GM18870 (cell line): ENCODE results near the gene TTC28.
"Not testable (repeated sequence)": the region's sequence is repeated elsewhere in the genome, so short reads cannot be mapped to it uniquely, and the experiment has no call there.

ENCODE experiments used
- ATAC-seq: cut with Tn5 transposase; IDR thresholded peaks from one replicate; pipeline ENCODE4 v1.9.1; 2021; ENCODE audit warnings: moderate library complexity; ENCODE audit not compliant: unreplicated experiment

Gene TTC28

DNA sequence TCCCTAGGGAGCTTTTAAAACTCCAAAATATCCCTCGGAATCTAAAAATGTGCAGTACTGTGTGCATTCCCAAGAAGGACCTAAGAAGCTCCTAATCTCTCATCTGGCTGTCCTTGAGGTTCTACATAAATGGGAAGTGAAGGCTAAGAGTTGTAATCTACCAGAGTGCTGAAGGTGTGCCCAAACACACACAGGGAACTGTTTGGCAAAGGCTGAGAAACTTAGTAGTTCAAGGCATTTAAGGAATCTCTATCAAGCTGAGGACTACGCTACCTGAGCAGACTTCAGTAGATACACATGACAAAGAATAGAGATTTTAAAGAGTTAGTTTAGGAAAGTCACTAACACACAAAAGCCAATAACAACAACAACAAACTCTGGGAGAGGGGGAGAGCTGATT is 71.1 kb downstream of the TTC28 start:
- ATAC-seq: no peak

DNA sequence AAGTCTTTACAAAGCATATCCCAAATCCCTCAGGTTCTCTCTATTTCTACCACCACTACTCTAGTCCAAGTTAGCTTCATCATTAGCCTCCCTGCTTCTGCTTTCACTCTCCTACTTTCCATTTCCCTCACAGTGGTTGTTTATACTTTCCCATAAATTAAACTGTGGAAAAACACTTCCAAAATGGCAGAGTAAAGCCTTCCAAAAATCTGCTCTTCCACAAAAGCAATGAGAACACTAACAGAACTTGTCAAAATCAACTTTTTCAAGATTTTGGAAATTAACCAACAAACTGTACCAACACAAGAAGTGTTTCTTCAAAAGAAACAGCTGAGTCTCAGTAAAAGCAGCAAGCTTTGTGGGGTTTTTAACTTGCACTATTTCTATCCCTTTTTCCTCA is 71.8 kb downstream of the TTC28 start:
- no peak for ATAC-seq

DNA sequence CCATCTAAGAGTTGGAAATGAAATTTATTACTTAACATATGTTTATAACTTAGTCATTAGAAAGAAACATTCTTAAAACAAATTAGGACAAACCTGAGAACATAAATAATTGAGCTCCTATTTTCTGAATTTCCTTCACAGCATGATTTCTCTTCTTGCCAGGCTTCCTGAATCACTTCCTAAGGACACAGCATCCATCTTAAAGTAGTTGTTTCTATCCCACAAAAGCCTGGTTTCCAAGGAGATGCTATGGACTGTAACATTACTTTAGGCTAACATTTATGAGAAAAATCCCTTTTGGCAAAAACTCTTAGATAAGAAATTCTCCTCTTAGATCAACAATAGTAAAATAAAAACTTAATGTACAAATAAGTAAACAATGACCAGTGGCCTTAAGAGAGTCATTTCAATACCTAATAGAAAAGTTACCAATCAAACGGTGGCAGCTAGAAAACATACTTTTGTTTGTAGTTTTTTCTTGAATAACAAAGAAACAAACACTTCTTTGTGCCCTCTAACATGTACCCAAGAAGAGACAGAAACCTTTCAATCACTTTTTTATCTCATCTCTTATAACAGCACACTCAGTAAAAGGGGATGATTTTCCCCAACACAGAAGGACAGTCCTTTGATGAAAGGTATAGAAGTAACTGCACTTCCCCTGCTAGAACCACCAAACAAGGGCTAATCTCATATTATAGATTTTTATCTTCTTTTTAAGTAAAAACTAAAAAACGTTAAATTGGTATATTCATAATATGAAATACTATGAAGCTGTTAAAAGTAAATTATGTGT is 74.5 kb downstream of the TTC28 start:
- no peak for ATAC-seq

DNA sequence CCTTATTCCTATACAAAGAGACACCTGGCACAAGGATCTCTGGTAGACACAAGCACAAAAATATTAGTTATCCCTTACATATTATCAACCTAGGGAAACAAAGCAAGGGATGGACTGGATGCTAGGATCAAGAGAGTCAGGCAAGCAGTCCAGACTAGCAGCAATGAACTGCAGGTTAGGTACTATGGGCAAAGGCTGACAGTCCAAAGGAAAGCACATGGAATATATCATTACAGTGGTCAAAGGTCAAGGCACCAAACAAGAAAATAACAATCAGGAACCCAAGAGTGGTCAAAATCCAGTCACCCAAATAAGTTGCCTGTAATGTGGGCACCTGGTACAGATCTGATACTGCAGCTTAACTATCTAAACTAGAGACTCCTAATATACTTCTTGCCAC is 77.7 kb downstream of the TTC28 start:
- no peak for ATAC-seq

DNA sequence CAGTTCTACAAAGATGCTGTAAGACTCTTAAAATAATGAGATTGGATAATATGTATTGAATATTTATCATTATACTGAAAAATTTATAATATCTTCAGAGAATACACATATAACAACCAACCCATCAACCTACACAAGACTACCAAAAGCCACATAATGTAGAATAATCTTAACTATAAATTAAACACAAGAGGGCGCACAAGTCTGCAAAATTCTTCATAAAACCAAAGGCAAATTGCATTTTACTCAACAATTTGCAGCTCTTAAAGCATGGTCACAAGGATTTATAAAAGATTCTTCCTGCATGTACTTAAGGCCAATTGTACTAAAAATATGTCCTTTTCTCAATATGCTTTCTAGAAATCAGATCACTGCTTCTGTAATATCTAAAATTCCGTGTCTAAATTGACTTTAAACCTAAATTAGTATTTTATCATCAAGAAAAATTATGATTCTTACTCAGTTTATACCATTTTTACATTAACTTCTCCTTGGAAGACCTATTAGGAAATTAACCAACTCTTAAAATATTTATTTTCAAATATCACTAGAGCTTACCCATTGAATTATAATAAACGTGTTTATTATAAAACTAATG is 79.0 kb downstream of the TTC28 start:
- ATAC-seq: no peak

DNA sequence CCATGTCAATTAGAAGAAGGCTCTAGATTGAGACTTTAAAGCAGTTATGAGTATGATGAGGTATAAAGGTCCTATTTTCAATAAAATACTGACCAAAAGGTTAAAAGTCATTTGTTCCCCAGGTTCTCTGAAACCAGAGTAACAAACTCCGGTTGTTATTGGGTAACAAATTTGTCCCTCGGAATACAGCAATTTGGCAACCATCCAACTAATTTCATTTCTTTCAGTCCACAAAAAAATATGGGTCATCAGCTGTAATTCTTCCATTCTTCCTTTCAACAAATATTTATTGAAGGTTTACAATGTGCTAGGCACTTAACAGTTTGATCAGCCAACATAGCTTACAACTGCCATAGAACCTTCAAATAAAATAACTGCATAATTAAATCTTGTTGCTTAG is 79.9 kb downstream of the TTC28 start:
- ATAC-seq: no peak

DNA sequence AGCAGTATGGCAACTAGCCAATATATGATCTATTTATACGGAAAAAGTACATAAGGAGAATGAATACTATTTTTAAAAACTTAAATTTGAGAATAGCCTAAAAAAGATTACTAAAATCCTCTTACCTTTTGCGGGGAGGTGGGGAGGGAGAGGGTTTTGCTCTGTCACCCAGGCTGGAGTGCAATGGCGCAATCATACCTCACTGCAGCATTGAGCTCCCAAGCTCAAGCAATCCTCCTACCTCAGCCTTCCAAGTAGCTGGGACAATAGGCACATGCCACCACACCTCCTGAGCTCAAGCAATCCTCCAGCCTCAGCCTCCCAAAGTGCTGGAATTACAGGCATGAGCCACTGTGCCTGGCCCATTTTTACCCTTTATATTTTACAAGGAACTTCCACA is 82.0 kb downstream of the TTC28 start:
- ATAC-seq: no peak

DNA sequence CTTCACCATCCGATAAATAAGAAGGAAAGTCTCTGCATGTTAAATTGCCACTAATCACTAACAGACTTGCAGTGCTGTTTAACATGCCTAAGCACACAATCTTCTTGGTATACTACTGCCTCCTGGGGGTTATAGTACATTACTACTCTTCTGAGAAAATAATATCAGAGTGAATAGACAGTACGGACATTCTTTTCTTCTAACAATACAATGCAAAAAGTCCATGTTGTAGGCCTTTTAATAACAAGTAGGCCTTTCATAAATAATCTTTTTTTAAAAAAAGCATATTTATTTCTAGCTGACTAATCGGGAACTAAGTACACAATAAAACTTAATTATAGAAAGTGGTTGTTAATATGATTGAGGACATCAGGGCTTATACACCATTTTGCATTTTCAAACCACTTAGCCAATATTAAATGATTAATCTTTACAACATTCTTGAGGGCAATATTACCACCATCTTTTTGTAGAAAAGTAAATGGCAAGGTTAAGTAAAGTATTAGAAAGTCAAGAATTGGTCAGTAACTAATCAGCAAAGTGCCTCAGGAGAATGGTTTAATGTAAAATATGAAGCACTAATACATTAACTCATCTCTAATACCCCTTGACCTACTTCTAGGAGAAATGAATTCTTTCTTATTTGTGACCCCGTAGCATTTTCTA is 84.7 kb downstream of the TTC28 start:
- ATAC-seq: no peak

DNA sequence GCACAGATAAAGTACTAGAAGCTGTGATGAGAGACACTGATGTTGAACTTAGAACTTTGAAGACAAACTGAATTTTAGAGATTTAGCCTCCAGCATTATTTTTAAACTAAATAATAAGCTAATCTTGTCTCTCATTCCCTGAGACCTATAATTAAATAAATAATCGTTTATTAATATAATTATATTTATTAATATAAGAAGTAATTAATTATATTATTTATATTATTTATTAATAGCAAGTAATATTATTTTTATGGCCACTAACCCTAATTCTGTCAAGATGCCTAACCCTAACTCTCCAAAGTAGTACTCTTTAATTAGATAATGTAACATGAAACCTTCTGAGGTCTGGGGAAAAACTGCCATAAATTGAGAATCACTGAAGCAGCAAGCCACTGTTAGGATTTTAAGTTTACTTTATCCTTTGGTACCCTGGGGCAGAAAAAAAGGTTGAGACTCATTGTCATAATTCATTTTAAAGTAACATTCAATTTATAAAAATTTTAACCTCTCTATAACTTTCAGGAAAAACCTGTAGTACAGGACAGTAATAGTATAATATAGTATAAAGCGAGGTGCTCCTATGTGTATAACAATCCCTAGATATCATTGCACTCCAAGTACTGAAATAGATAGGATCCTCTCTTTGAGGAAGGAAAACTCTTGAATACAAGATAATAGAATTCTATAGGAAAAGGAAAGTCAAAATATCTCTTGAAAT is 85.4 kb downstream of the TTC28 start:
- no peak for ATAC-seq

DNA sequence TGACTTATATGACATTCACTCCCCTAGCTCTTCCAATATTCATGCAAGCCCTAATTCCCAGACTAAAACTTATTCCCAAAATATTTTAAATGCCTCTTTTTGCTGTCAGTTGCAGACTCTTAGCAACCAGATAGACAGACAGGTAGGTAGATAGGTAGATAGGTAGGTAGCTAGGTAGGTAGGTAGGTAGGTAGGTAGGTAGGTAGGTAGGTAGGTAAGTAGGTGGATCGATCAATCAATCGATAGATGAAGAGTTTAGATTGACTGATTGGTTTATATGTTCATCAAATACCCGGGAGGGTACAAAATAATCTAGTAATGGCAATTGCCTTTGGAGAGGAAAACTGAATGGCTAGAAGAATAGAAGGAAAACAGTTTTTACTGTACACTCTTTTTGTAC is 86.3 kb downstream of the TTC28 start:
- no peak for ATAC-seq

DNA sequence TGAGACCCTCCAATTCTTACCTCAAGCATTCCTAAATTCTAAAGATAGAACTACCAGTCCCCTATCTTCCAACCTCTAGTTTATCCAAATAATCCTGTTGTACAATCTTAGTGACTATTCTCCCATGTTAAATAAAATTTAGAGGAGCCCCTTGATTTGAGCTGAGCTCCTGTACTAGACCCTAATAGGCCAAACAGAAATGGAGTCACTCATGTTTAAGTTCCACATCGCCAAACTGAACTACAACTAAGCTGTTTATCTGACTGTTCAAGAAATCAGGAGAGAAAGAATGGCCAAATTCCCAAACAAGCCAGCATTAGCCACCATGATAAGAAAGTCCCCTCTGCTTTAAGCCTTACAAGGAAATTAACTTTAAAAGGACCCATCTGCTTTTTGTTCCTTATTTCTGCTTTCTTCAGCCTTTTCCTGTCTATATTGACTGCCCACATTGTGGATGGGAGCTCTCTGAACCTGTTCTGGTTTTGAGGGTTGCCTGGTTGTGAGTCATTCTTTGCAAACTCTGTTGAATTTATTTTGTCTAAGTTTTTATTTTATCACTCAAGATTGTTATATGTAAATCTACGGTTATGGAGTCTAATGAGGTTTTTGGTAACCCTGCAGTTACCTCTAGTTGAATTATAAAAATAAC is 90.4 kb downstream of the TTC28 start:
- no peak for ATAC-seq

DNA sequence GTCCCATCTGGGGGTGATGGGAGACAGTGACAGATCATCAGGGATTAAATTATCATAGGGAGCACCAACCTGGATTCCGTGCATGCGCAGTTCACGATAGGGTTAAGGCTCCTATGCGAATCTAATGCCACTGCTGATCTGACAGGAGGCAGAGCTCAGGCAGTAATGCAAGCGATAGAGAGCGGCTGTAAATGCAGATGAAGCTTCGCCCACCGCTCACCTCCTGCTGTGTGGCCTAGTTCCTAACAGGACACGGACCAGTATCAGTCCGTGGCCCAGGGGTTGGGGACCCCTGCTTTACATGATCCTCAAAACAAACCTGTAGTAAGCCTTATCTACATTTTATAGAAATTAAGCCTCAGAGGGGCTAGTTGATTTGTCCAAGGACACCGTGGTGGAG is 94.3 kb downstream of the TTC28 start:
- ATAC-seq: no peak

DNA sequence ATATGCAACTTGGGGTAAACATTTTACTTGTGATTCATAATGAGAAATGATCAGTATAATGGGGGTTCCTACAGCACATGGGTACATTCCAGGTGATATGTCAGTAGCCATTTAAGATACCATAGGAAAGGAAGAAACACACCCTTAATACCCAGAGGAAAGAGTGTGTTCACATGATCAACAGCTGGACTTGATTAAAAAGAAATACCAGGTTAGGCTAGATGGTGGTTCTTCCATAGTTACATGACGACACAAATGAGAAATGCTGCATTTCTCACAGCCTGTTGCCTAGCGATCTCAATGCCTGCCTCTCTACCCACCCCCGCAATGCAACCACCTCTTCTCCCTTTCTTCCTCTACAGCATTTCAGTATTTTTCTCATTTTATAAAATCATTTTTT is 96.8 kb downstream of the TTC28 start:
- ATAC-seq: no peak

DNA sequence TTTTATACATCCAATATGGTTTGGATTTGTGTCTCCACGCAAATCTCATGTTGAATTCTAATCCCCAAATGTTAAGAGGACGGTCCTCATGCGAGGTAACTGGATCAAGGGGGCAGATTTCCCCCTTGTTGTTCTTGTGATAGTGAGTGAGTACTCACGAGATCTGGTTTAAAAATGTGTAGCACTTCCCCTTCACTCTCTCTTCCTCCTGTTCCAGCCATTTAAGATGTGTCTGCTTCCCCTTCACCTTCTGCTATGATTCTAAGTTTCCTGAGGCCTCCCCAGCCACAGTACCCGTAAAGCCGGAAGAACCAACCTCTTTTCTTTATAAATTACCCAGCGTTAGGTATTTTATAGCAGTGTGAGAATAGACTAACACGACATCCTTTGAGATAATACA is 98.6 kb downstream of the TTC28 start:
- ATAC-seq: no peak

DNA sequence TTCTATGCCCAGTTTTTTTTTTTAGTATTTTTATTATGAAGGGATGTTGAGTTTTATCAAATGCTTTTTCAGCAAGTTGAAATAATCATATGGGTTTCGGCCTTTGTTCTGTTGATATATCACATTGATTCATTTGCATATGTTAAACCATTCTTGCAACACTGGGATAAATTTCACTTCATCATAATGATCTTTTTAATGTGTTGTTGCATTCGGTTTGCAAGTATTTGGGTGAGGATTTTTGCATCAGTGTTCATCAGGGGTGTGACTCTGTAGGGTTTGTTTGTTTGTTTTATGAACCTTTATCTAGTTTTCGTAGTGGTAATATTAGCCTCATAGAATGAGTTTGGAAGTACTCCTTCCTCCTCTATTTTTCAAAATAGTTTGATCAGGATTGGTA is 103.5 kb downstream of the TTC28 start:
- no peak for ATAC-seq

DNA sequence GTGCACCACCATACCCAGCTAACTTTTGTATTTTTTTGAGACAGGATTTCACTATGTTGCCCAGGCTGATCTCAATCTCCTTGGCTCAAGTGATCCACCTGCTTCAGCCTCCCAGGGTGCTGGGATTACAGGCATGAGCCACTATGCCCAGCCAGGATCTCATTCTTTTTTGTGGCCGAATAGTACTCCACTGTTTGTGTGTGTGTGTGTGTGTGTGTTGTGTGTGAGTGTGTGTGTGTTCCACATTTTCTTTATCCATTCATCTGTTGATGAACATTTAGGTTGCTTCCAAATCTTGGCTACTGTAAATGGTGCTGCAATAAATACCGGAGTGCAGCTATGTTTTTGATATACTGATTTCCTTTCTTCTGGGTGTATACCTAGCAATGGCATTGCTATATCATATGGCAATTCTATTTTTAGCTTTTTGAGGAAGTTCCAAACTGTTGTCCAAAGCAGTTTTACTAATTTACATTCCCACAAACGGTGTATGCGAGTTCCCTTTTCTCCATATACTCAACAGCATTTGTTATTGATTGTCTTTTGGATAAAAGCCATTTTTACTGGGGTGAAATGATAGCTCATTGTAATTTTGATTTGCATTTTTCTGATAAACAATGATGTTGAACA is 105.4 kb downstream of the TTC28 start:
- no peak for ATAC-seq

DNA sequence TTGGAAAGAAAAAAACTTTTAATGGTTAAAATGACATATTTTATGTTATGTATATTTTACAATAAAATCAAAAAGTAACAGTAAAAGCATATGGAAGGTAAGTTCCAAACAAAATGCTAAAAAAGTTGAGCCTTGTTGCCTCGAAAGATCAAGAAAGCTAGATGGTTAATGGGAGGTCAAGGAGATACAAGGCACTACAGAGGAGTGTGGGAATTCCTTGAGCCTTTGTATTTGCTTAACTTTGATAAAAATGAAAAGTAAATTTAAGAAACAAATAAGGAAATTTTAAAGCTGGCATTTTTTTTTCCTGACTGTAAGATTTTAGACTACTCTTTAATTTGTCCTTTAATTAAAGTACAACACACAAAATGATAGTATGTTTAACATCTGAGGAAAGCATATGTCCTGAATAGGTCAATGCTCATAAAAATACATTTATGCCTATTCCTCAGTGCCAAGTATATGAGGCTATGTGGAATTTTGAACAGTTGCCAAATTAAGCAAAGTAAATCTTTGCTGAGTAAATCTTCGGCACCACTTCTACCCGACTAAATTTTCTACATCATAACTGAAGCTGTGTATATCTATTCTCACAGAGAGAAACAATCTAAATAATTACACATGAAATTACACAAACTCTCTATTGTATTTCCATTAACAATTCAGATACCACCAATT is 108.8 kb downstream of the TTC28 start:
- no peak for ATAC-seq

DNA sequence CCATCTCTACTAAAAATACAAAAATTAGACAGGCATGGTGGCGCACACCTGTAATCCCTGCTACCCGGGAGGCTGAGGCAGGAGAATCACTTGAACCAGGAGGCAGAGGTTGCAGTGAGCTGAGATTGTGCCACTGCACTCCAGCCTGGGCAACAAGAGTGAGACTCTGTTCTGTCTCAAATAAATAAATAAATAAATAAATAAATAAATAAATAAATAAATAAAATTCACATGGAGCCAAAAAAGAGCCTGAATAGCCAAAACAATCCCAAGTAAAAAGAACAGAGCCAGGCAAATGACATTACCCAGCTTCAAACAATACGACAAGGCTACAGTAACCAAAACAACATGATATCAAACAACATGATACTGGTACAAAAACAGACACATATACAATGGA is 110.7 kb downstream of the TTC28 start:
- not testable (repeated sequence) for ATAC-seq

DNA sequence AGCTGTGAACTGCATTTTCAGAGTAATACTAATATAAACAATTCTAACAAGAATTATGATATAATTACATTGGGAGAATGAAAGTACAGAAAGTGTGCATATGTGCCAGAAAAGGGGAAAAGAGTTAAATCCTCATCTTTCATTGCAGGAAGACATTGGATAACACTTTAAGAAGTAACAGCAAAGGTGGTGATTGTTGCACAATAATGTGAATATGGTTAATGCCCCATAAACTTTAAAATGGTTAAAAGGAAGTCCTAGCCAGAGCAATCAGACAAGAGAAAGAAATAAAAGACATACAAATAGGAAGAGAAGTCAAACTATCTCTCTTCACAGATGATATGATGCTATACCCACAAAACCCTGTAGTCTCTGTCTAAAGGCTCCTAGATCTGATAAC is 111.5 kb downstream of the TTC28 start:
- no peak for ATAC-seq

DNA sequence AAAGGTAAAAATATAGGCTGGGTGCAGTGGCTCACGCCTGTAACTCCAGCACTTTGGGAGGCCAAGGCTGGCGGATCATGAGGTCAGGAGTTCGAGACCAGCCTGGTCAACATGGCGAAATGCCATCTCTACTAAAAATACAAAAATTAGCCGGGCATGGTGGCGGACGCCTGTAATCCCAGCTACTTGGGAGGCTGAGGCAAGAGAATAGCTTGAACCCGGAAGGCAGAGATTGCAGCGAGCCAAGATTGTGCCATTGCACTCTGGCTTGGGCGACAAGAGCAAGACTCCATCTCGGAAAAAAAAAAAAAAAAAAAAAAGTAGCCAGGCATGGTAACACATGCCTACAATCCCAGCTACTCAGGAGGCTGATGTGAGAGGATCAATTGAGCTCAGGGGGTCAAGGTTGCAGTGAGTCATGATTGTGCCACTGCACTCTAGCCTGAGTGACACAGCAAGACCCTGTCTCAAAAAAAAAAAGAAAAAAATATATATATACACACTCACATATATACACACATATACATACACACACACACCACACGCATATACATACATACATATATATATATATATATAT is 112.6 kb downstream of the TTC28 start:
- not testable (repeated sequence) for ATAC-seq
